GM19238 (cell line): ENCODE results near the gene PPP4R3A.
"Not testable (repeated sequence)": the region's sequence is repeated elsewhere in the genome, so short reads cannot be mapped to it uniquely, and the experiment has no call there.

ENCODE experiments used
- DNase-seq: peaks from one replicate; pipeline ENCODE4 v3.0.0; 2011; ENCODE audit warnings: low spot score; ENCODE audit not compliant: insufficient read length

Gene PPP4R3A

DNA sequence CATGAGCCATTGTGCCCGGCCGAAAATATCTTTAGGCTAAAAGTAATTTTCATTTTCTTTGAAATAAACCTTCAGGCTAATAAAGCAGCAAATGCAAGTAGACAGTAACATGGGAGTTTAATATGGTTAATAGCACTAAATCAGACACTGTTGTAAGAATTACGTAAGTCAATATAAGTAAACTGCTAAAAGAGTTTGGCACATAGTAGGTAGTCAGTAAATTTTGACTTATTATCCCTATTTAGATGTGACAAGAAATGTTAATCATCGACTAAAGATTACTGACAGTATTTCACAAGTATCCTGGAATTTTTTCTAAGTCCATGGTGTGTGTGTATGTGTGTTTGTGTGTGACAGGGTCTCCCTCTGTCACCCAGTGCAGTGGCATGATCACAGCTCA lies 3.9 kb downstream of the PPP4R3A start:
- DNase-seq: no peak

DNA sequence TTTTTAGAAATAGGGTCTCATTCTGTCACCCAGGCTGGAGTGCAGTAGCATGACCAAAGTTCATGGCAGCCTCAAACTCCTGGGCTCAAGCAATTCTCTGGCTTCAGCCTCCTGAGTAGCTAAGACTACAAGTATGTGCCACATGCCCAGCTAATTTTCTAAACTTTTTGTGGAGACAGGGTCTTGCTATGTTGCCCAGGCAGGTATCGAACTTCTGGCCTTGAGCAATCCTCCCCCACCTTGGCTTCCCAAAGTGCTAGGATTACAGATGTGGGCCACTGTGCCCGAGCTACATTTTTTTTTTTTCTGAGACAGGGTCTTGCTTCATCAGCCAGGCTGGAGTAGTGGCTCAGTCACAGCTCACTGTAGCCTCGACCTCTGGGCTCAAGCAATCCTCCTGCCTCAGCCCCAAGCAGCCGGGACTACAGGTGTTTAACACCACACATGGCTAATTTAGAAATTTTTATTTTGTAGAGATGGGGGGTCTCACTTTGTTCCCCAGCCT lies 7.1 kb downstream of the PPP4R3A start:
- no peak for DNase-seq

DNA sequence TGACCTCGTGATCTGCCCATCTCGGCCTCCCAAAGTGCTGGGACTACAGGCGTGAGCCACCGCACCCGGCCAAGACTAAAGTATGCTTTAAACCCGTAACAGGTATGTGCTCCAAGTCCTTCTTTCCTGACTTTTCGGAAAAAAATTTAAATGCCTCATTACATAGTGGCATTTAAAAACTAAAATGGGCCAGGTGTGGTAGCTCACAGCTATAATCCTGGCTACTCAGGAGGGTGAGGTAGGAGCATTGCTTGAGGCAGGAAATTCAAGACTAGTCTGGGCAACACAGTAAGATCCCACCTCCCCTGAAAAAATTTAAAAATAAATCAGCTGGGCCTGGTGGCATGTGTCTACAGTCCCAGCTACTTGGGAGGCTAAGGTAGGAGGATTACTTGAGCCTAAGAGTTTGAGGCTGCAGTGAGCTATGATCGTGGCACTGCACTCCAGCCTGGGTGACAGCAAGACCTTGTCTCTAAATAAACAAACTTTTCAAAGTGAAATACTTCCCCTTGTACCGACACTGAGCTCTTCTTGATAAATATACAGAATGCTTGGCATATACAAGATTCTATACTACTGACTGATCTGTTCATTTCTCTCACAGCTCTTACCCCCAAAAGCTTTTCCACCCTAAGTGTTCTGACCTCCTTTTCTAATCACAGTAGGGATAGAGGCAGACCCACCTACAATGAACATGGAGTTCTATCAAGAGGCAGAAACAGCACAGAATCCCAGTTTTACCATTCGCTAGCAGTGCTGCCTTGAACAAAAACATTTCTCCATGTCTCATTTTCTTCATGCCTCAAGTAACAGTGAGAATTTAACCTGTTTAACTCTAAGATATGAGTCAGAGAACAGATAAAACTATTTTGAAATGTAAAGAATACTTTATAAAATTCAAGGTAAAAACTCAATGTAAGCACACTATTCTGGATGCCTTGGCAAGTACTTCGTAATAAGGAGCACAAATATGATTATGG lies 7.9 kb downstream of the PPP4R3A start:
- no peak for DNase-seq

GRCh38 chr14:91501348-91501747 lies 8.8 kb downstream of the PPP4R3A start:
- DNase-seq: no peak

- DNase-seq: no peak
Measured at GRCh38 chr14:91496790-91497189, 13.3 kb downstream of the PPP4R3A start.

- DNase-seq: not testable (repeated sequence)
Measured at GRCh38 chr14:91494392-91495065, 15.6 kb downstream of the PPP4R3A start.

- DNase-seq: no peak
Measured at GRCh38 chr14:91493169-91493568, 16.9 kb downstream of the PPP4R3A start.

DNA sequence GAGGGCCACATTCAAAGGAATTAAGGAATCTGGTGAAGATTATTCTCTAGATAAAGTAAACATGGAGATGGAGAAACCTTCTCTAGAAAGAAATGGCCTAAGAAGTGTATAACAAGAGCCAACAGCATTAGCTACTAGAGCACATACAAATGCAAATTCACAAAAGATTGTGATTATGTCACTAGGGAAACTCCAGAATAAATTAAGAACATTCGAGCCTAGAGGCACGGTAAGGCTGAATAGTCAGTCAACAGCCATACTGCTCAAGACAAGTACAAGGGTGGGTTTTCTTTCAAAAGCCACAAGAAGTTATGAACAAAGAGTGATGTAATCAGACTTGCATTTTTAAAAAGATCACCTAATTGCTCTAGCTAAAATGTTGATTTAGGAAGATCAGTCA lies 25.4 kb downstream of the PPP4R3A start:
- DNase-seq: no peak

- no peak for DNase-seq
Measured at GRCh38 chr14:91484186-91484585, 25.9 kb downstream of the PPP4R3A start.

DNA sequence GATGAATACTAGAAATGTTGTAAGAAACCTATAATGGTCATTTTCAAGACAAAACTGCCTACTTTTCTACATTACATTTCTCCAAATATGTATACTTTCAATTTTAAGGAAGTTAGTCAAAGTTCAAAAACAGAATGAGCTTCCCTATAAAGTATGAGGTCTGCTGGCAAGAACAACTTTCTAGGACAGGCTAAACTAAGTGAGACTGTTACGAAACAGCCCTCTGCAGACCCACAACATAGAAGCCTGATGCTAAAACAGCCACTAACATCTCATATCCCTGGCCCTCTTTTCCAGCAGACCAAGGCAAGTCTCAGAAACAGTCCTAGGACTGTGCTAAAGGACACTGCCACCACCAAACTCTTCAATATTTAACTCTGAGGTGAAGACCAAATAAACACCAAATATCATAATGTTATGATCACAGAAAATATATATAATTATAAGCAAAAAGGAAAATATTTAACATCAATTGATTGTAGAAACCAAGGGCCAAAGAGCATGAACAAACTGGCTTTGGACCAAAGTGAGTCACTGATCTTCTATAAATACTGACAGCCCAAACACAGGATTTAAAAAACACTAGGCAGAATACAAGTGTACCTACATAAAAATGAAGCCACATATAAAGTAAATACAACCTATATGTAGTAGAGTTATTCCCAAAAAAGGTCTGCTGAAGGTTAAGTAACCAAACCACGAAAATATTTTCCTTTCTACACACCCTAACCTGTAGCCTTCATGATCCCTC lies 27.7 kb downstream of the PPP4R3A start:
- no peak for DNase-seq

GRCh38 chr14:91477388-91477787 lies 32.7 kb downstream of the PPP4R3A start:
- DNase-seq: no peak

- DNase-seq: no peak
Measured at GRCh38 chr14:91473046-91473445, 37.1 kb downstream of the PPP4R3A start.

DNA sequence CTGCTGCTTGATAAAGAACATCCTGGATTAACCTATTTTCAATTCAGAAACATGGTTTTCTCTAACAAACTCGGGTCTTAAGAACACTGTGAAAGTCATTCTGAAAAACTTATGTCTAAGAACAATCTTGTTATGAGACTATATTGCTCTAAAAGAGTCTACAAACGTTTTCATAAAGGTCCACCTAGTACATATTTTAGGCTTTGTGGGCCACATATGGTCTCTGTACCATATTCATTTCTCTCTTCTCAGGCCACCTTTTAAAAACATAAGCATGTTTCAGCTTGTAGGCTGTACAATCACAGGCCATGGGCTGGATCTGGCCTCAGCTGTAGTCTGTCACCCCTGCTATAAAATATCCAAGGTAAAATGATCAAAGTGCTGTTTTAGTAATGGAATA lies 39.9 kb downstream of the PPP4R3A start:
- no peak for DNase-seq

- no peak for DNase-seq
Measured at GRCh38 chr14:91466192-91466591, 43.9 kb downstream of the PPP4R3A start.

DNA sequence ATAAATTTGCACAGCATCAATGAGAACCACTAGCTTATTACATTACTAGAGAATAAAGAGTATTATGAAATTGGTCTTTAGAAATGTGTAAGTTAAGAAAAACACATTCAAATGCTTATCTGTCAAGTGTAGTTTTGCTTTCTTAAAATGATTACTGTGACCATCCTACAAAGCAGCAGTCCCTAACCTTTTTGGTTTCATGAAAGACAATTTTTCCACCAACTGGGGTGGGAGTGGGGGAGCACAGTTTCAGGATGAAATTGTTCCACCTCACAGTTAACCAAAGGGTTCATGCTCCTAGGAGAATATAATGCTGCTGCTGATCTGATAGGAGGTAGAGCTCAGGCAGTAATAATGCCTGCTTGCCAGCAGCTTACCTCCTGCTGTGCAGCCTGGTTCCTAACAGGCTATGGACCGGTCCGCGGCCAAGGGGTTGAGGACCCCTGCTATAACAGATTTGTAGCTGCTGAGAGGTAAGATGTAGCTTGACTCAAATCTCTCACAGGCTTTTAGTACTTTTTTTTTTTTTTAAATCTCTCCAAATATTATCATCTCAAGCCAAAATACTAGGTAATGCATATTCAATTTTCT lies 45.4 kb downstream of the PPP4R3A start:
- DNase-seq: no peak

DNA sequence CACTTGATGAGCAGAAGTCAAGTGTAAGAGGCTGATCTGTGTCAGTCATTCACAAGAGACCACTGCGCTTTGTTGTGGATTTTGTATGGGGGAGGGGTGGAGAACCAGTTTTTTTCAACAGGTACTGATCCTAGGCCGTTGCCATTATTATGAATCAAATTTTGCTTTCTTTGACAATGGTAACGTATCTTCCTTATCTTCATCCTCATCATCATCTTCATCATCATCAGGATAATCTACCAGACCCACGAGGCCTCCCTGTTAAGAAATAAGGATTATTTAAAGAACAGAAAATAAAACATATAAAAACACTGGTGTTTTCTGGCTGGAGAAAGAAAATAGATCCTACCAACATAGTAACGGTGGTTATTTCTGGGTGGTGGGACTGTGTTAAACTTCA lies 51.5 kb downstream of the PPP4R3A start:
- DNase-seq: no peak

DNA sequence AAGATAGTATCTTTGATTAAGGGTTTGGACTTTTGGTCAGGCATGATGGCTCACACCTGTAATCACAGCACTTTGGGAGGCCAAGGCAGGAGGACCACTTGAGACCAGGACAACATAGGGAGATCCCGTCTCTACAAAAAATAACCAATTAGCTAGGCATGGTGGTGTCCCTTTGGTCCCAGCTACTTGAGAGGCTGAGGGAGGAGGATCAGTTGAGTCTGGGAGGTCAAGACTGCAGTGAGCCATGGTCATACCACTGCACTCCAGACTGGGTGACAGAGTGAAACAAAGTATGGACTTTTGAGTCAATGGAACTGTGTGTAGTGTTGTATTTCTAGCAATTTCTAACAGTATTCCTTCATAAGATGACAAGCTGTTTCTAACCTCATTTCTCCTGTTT lies 53.8 kb downstream of the PPP4R3A start:
- no peak for DNase-seq

DNA sequence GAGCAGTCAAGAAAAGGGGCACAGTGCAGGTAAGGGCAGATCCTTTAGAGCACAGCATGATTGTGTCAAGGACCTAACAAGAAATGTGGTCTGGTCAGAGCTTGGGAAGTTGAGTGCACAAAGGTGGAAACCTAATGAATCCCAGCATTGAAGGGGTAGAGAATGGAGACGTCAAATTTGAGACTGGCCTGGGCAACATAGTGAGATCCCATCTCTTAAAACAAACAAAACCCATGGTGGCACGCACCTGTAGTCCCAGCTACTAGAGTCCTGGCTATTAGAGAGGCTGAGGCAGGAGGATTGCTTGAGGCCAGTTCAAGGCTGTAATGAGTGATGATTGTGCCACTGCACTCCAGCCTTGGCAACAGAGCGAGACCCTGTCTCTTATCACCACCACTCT lies 55.5 kb downstream of the PPP4R3A start:
- no peak for DNase-seq

DNA sequence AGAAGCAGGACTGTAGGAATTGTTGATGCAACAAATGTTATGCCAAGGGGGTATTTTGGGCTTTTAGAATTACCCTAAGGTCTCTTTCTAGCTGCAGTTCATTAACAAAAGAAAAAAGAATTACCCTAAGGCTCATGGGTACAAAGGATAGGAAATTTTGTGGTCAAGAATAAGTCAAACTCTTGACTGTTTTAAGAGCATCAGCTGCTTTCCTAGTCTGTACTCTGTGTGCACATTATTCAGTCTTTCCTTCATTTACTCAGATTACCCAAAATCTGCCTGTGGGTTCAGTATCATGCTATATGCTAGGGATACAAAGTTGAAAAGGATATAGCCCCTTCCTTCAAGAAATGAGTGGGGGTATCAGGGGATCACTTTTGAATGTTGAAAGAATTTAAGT lies 56.0 kb downstream of the PPP4R3A start:
- DNase-seq: no peak

GRCh38 chr14:91453744-91454143 lies 56.4 kb downstream of the PPP4R3A start:
- no peak for DNase-seq

DNA sequence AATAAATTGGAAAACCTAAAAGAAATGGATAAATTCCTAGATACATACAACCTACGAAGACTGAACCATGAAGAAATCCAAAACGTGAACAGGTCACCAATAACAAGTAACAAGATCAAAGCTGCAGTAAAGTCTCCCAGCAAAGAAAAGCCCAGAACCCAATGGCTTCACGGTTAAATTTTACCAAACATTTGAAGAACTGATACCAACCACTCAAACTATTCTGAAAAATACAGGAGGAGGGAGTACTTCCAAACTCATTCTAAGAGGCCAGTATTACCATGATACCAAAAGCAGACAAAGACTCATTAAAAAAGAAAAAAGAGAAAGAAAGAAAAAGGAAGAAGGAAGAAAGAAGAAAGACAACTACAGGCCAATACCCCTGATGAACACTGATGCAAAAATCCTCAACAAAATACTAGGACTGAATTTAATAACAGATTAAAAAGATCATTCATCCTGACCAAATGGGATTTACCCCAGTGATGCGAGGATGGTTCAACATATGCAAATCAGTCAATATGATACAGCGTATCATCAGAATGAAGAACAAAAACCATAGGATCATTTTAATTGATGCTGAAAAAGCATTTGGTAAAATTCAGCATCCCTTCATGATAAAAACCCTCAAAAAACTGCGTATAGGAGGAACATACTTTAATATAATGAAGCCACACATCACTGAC lies 65.6 kb downstream of the PPP4R3A start:
- no peak for DNase-seq
